ENCODE measurements around the gene PACRG. TPM values are rescaled to one million over a fixed set of nuclear protein-coding genes. Genes with fewer than 3 reads are reported as not detected.

PACRG gene
- polyA plus RNA-seq, 3 donors: not detected

DNA sequence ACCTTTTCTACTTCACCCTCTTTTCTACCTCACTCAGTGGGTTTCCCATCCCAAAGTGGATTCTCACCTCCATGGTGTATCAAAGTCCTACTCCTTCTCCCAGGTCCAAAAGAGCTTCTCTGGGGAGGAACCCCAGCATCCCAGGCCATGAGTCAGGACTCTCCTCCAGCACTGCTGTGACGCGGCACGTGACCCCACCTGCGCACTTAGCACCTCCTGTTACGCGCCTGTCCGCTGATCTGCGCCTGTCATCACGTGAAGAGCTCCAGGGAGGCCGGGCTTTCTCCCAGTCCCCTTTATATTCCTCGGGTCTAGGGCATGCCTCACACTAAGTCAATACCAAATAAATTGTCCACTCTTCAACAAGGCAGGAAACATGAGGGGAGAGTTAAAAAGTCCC, 459.8 kb downstream of the PACRG start:
- Histone ChIP-seq H3K4me1 (ENCODE audit: control insufficient read depth in 1 of 2, insufficient read depth in 2 of 2, low read length in 2 of 2) (no peaks in the 10 kb centered on the region), H4K20me1 (ENCODE audit: insufficient read depth, low read length) (no peaks in the 10 kb centered on the region), H3K9me3 (replicated peaks in 1 of 2; ENCODE audit: control insufficient read depth in 1 of 2, insufficient read depth in 1 of 2, low read length in 2 of 2) (no peaks in the 10 kb centered on the region), H2AFZ (ENCODE audit: insufficient read depth, low read depth, low read length, poor library complexity, severe bottlenecking) (no peak overlapping the region), H3K27me3 (ENCODE audit: control insufficient read depth in 2 of 2, insufficient read depth in 2 of 2, low read length in 2 of 2) (no peaks in the 10 kb centered on the region), H3K4me3 (replicated peaks in 1 of 3; ENCODE audit: low read depth in 2 of 3, low read length in 3 of 3) (no peak overlapping the region), H3K4me2 (replicated peaks; ENCODE audit: extremely low read depth, low read length, poor library complexity, severe bottlenecking) (no peak overlapping the region), H3K79me2 (ENCODE audit: insufficient read depth, low read length) (no peaks in the 10 kb centered on the region), H3K36me3 (replicated peaks in 1 of 2; ENCODE audit: control insufficient read depth in 1 of 2, insufficient read depth in 2 of 2, low read length in 2 of 2) (no peaks in the 10 kb centered on the region), H3K27ac (ENCODE audit: low read depth in 1 of 2, low read length in 2 of 2) (no peak overlapping the region), H3K9ac (ENCODE audit: insufficient read depth, low read length, poor library complexity, severe bottlenecking) (no peak overlapping the region)
- no peaks in the 10 kb centered on the region for H3K36me3 Mint-ChIP-seq
- DNase-seq: no peak
- intact Hi-C loops (cut with micrococcal nuclease): no loop called here
- H3K27ac Mint-ChIP-seq: no peak overlapping the region
- peaks cover 5% of the 10 kb centered on the region for H3K4me1 Mint-ChIP-seq
- H3K4me3 Mint-ChIP-seq: no peak overlapping the region
- no peak for TF ChIP-seq CTCF (IDR thresholded peaks at IDR 0.05)
- H3K9me3 Mint-ChIP-seq: peaks cover 0 to 5% (median 0%) of the 10 kb centered on the region in 7 donors
- WGBS (ENCODE audit: insufficient coverage): 98% methylated on average over 8 of the region's 11 CpGs
- peaks cover 2 to 5% (median 3%) of the 10 kb centered on the region in 3 donors for H3K27me3 Mint-ChIP-seq (ENCODE audit: low read depth in 3 of 3)

DNA sequence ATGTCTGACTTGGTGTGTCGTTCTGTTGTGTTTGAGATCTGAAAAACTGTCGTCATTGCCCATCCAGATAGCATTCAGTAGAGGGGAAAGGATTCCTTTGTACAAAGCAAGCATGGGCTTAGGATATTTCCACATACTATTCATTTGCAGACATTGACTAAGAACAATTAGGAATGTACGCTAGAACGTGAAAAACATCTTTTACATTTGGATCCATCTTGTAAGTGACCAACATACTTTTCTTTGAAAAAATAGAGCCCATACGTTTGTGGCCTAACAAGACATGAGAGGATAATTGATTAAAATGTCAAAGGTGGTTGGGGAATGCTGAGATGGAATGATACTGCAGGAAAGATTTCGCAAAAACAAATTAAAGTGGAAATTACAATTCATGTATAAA, 461.0 kb downstream of the PACRG start:
- Histone ChIP-seq H3K9me3 (replicated peaks in 1 of 2; ENCODE audit: control insufficient read depth in 1 of 2, insufficient read depth in 1 of 2, low read length in 2 of 2) (no peaks in the 10 kb centered on the region), H3K36me3 (replicated peaks in 1 of 2; ENCODE audit: control insufficient read depth in 1 of 2, insufficient read depth in 2 of 2, low read length in 2 of 2) (no peaks in the 10 kb centered on the region), H3K4me1 (ENCODE audit: control insufficient read depth in 1 of 2, insufficient read depth in 2 of 2, low read length in 2 of 2) (no peaks in the 10 kb centered on the region), H3K9ac (ENCODE audit: insufficient read depth, low read length, poor library complexity, severe bottlenecking) (no peak overlapping the region), H3K4me2 (replicated peaks; ENCODE audit: extremely low read depth, low read length, poor library complexity, severe bottlenecking) (no peak overlapping the region), H2AFZ (ENCODE audit: insufficient read depth, low read depth, low read length, poor library complexity, severe bottlenecking) (no peak overlapping the region), H3K79me2 (ENCODE audit: insufficient read depth, low read length) (no peaks in the 10 kb centered on the region), H3K27ac (ENCODE audit: low read depth in 1 of 2, low read length in 2 of 2) (no peak overlapping the region), H3K27me3 (ENCODE audit: control insufficient read depth in 2 of 2, insufficient read depth in 2 of 2, low read length in 2 of 2) (no peaks in the 10 kb centered on the region), H4K20me1 (ENCODE audit: insufficient read depth, low read length) (no peaks in the 10 kb centered on the region), H3K4me3 (replicated peaks in 1 of 3; ENCODE audit: low read depth in 2 of 3, low read length in 3 of 3) (no peak overlapping the region)
- Mint-ChIP-seq H3K9me3 (peaks cover 0 to 4% (median 0%) of the 10 kb centered on the region in 7 donors), H3K27ac (no peak overlapping the region), H3K27me3 (ENCODE audit: low read depth in 3 of 3) (peaks cover 2 to 5% (median 3%) of the 10 kb centered on the region in 3 donors), H3K36me3 (no peaks in the 10 kb centered on the region), H3K4me3 (no peak overlapping the region), H3K4me1 (peaks cover 2% of the 10 kb centered on the region)
- TF ChIP-seq CTCF (IDR thresholded peaks at IDR 0.05): no peak
- no peak for DNase-seq
- WGBS (ENCODE audit: insufficient coverage): 80% methylated on average over 4 of the region's 6 CpGs
- intact Hi-C loops (cut with micrococcal nuclease): no loop called here
